22Rv1 (cell line): ENCODE results near the gene CAPN15.

ENCODE experiments used
- ZFX ChIP-seq: fragments of 450-650 bp; IDR thresholded peaks from 2 replicates; pipeline ENCODE4 v1.6.1; 2017; ENCODE audit warnings: antibody characterized with exemption, borderline replicate concordance
- TF ChIP-seq, protein P1 (sequence below): fragments of 450-650 bp; IDR thresholded peaks from 2 replicates; pipeline ENCODE4 v1.5.1; 2017; ENCODE audit warnings: mild to moderate bottlenecking

DNA sequence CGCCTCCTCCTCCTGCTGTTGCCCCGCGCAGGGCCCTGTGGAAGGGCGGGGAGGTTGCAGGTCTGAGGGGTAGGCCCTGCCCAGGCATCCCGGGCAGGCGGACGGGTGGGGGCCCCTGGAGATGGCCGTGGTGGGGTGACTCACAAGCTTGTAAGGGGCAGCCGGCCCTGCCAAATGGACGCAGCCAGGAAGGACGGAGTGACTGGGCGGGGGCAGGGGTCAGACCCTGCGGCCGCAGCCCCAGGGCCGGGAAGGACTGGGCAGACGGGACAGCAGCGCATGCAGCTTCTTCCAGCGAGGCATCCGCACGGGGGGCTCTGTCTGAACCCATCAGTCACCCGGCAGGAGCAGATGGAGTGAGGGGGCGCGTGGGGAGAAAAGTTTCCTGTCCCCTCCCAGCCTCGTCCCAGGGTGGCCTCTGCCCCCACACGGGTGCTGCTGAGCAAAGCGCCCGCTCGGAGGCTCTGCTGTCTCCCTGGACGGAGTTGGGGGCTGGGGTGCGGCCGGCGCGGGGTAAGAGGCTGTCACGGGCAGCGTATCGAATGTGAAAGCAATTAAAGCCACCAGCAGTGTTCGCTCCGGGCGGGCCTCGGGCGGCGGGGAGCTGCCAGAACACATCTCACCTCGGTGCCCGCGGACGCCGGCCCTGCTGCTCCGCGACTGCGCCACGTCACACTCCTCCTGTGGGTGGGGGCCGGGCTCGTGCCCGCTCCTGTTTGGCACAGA is 27.3 kb downstream of the CAPN15 start:
- TF ChIP-seq, protein P1, sequence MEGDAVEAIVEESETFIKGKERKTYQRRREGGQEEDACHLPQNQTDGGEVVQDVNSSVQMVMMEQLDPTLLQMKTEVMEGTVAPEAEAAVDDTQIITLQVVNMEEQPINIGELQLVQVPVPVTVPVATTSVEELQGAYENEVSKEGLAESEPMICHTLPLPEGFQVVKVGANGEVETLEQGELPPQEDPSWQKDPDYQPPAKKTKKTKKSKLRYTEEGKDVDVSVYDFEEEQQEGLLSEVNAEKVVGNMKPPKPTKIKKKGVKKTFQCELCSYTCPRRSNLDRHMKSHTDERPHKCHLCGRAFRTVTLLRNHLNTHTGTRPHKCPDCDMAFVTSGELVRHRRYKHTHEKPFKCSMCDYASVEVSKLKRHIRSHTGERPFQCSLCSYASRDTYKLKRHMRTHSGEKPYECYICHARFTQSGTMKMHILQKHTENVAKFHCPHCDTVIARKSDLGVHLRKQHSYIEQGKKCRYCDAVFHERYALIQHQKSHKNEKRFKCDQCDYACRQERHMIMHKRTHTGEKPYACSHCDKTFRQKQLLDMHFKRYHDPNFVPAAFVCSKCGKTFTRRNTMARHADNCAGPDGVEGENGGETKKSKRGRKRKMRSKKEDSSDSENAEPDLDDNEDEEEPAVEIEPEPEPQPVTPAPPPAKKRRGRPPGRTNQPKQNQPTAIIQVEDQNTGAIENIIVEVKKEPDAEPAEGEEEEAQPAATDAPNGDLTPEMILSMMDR = no peak
- TF ChIP-seq ZFX = no peak
